ENCODE measurements around the gene SLC38A3.

SLC38A3 gene

DNA sequence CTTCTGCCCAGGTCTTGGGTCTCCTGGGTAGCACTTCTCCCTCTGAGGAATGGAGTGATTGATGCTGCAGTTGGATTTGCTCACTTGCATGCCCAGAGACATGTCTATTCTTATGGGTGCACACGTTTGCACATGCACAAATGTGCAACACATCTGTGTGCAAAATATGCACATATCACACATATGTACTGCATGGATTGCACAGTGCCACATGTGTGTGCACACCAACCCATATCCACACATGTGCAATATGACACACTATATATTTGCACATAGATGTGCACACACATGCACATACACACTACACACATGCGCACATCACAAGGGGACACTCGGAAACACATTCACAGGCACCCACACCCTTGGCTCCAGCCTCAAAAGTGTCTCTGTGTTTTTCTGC is 63.2 kb downstream of the SLC38A3 start:
- TF ChIP-seq, protein P1, sequence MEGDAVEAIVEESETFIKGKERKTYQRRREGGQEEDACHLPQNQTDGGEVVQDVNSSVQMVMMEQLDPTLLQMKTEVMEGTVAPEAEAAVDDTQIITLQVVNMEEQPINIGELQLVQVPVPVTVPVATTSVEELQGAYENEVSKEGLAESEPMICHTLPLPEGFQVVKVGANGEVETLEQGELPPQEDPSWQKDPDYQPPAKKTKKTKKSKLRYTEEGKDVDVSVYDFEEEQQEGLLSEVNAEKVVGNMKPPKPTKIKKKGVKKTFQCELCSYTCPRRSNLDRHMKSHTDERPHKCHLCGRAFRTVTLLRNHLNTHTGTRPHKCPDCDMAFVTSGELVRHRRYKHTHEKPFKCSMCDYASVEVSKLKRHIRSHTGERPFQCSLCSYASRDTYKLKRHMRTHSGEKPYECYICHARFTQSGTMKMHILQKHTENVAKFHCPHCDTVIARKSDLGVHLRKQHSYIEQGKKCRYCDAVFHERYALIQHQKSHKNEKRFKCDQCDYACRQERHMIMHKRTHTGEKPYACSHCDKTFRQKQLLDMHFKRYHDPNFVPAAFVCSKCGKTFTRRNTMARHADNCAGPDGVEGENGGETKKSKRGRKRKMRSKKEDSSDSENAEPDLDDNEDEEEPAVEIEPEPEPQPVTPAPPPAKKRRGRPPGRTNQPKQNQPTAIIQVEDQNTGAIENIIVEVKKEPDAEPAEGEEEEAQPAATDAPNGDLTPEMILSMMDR (IDR thresholded peaks at IDR 0.05; ENCODE audit: low read depth, low read length): no peak
- DNase-seq: no peak
- Histone ChIP-seq H3K27me3 (ENCODE audit: insufficient read depth, low read depth, severe bottlenecking) (peaks cover 4% of the 10 kb centered on the region), H3K36me3 (no peaks in the 10 kb centered on the region), H3K27ac (no peak overlapping the region), H3K9me3 (ENCODE audit: severe bottlenecking) (no peaks in the 10 kb centered on the region), H3K4me3 (ENCODE audit: low read depth, low read length) (no peak overlapping the region)

DNA sequence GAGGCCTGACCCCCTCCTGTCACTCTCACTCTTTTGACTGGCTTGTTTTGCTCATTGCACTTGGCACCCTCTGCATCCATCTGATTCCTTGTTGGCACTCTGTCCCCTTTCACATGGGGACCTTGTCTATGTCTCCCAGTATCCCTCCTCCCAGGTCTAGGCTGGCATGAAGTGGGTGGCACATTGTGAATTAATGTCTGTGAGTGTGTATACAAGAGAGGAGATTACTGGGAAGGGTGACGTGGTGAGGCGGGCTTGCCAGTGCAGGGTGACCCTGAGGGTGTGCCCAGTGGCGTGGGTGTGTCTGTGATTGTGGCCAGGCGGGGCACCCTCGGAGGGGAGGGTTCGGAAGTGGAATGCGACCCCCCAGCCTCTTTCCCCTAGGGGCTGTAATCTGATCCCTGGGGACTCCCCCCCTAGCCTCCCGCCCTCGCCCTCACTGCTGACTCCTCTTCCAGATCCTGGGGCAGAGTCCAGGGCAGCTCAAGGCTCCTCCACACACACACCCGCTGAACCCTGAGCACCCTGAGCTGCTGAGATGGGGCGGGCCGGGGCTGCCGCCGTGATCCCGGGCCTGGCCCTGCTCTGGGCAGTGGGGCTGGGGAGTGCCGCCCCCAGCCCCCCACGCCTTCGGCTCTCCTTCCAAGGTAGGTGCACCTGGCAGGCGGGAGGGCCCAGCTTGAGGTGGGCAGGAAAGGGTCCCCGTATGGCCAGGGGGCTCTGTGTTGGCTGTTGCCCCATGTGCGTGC is 63.8 kb downstream of the SLC38A3 start, which contains the start of gene SEMA3B:
Gene SEMA3B, plus strand, starts transcription at position 445 of the 749 bp plus-strand sequence. Its CDS starts 94 bp downstream, at position 539.
- Histone ChIP-seq H3K27me3 (ENCODE audit: insufficient read depth, low read depth, severe bottlenecking) (peaks cover 6% of the 10 kb centered on the region), H3K4me3 (ENCODE audit: low read depth, low read length) (no peak within 1 kb of the TSS), H3K27ac (no peak within 1 kb of the TSS), H3K9me3 (ENCODE audit: severe bottlenecking) (no peaks in the 10 kb centered on the region), H3K36me3 (no peaks in the 10 kb centered on the region)
- DNase-seq: no peak
- TF ChIP-seq, protein P1 (IDR thresholded peaks at IDR 0.05; ENCODE audit: low read depth, low read length): no peak

DNA sequence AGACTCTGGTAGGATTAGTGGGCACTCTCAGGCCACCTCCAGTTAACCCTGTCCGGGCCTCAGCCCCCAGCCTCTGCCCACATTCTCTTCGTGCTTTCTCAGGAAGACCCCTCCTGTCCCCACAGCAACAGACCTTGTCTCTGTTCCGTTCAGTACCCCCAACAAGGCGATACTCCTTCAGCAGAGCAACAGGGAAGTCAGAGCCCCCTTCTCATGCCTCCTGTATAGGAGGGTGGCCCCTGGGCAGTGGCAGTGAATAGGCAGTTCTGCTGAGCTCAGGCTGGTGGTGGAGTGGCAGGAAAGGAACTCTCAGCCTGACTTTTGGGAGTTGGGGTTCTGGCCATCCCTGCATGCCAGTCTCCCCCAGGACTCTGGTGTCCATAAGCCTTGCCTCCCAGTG is 64.4 kb downstream of the SLC38A3 start:
- Histone ChIP-seq H3K27me3 (ENCODE audit: insufficient read depth, low read depth, severe bottlenecking) (peaks cover 6% of the 10 kb centered on the region), H3K36me3 (no peaks in the 10 kb centered on the region), H3K27ac (no peak overlapping the region), H3K4me3 (ENCODE audit: low read depth, low read length) (no peak overlapping the region), H3K9me3 (ENCODE audit: severe bottlenecking) (no peaks in the 10 kb centered on the region)
- TF ChIP-seq, protein P1 (IDR thresholded peaks at IDR 0.05; ENCODE audit: low read depth, low read length): no peak
- DNase-seq: no peak

DNA sequence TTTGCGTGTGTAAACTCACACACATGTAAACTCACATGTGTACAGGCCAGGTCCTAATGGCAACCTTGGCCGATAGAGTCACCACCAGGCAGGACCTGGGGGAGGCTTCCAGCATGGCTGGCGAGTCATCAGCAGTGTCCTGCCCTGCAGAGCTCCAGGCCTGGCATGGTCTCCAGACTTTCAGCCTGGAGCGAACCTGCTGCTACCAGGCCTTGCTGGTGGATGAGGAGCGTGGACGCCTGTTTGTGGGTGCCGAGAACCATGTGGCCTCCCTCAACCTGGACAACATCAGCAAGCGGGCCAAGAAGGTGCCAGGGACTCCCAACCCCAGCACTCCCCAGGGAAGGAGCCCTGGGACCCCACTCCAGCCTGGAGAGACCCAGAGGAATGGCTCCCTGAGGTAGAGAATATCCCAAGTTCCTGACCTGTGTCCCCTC is 64.9 kb downstream of the SLC38A3 start:
- no peak overlapping the region for H3K4me3 ChIP-seq (ENCODE audit: low read depth, low read length)
- H3K27ac ChIP-seq: no peak overlapping the region
- H3K9me3 ChIP-seq (ENCODE audit: severe bottlenecking): no peaks in the 10 kb centered on the region
- no peaks in the 10 kb centered on the region for H3K36me3 ChIP-seq
- H3K27me3 ChIP-seq (ENCODE audit: insufficient read depth, low read depth, severe bottlenecking): peaks cover 6% of the 10 kb centered on the region
- TF ChIP-seq, protein P1 (IDR thresholded peaks at IDR 0.05; ENCODE audit: low read depth, low read length): no peak
- no peak for DNase-seq

DNA sequence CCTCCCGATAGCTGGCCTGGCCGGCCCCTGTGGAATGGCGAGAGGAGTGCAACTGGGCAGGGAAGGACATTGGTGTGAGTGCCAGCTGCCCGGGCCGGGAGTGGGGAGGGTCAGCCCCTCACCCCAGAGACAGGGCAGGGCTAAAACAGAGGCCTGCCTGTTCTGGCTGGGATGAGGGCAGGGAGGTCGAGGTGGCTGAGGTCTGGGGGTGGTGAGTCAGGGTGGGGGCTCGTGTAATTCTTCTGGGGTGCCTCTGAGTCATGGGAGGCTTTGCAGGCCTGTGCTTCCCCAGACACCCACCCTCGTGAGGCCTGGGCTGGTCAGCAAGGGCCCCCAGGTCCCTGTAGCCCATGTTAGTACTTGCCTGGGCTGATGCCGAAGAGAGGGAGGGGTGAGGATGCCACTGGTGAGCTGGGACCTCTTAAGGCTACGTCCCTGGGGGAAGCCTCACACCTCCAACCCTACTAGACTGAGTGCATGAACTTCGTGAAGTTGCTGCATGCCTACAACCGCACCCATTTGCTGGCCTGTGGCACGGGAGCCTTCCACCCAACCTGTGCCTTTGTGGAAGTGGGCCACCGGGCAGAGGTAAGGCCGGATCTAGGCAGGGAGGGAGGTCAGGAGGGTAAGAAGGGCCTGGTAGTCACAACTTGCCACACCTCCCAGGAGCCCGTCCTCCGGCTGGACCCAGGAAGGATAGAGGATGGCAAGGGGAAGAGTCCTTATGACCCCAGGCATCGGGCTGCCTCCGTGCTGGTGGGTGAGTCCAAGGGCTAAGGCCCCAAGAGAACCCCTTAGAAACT is 65.6 kb downstream of the SLC38A3 start:
- TF ChIP-seq, protein P1 (IDR thresholded peaks at IDR 0.05; ENCODE audit: low read depth, low read length): no peak
- no peaks in the 10 kb centered on the region for H3K36me3 ChIP-seq
- peaks cover 6% of the 10 kb centered on the region for H3K27me3 ChIP-seq (ENCODE audit: insufficient read depth, low read depth, severe bottlenecking)
- no peaks in the 10 kb centered on the region for H3K9me3 ChIP-seq (ENCODE audit: severe bottlenecking)
- H3K27ac ChIP-seq: no peak overlapping the region
- no peak for DNase-seq
- H3K4me3 ChIP-seq (ENCODE audit: low read depth, low read length): no peak overlapping the region
